Coronary artery (tissue), 2 donors: ENCODE data around the gene UMODL1.

Source experiments
- DNase-seq: peaks from one replicate; pipeline ENCODE4 v3.0.0-alpha.2; 2017; ENCODE audit warnings: low spot score
- H3K27ac ChIP-seq, 2 donors: fragments of 200-600 bp; sonication (generic); one replicate each; pipeline ENCODE4 v1.5.1; 2016 to 2019
- H3K4me3 ChIP-seq: fragments of 200-600 bp; sonication (generic); 2 replicates; pipeline ENCODE4 v1.5.1; 2016; ENCODE audit warnings: mild to moderate bottlenecking, moderate library complexity
- TF ChIP-seq, protein P1 (sequence below): fragments of 200-600 bp; sonication (generic); IDR thresholded peaks from one replicate; pipeline ENCODE4 v1.5.1; 2019; ENCODE audit warnings: antibody characterized with exemption

UMODL1 gene

DNA sequence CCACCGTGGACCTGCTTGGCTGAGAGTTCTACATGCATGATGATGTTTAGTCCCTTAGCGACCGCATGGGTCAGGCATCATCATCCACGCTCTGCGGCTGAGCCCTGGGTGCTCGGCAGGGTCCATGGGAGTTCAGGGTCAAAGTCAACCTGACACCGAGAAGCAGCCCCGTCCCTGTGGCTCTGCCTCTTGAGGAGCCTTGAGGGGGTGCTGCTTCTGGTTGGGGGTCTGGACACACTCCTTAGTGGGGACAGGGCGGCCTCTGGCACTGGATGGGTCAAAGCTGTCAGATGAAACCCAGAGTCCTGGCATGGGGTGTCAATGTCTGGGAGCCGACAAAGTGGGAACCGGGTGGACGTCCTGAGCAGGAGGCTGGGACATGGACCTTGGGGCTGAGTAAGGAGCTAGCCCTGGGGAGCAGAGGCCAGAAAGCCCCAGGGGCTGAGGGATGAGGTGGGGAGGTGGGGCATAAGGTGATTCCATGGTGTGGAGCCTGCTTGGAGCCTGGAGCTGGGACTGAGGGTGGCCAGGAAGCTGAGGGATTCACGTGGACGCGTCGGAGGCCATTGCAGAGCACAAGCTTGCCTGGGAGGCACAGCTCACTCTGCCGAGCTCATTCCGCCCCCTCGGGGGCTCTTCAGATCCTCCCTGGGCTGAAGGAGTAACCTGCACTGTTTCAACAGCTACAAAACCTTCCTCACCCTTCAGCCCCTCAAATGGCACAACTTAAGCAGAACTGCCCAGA, 53.9 kb downstream of the UMODL1 start:
- Histone ChIP-seq H3K27ac (no peak overlapping the region), H3K4me3 (no peak overlapping the region)
- no peak for DNase-seq
- TF ChIP-seq, protein P1, sequence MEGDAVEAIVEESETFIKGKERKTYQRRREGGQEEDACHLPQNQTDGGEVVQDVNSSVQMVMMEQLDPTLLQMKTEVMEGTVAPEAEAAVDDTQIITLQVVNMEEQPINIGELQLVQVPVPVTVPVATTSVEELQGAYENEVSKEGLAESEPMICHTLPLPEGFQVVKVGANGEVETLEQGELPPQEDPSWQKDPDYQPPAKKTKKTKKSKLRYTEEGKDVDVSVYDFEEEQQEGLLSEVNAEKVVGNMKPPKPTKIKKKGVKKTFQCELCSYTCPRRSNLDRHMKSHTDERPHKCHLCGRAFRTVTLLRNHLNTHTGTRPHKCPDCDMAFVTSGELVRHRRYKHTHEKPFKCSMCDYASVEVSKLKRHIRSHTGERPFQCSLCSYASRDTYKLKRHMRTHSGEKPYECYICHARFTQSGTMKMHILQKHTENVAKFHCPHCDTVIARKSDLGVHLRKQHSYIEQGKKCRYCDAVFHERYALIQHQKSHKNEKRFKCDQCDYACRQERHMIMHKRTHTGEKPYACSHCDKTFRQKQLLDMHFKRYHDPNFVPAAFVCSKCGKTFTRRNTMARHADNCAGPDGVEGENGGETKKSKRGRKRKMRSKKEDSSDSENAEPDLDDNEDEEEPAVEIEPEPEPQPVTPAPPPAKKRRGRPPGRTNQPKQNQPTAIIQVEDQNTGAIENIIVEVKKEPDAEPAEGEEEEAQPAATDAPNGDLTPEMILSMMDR: no peak

DNA sequence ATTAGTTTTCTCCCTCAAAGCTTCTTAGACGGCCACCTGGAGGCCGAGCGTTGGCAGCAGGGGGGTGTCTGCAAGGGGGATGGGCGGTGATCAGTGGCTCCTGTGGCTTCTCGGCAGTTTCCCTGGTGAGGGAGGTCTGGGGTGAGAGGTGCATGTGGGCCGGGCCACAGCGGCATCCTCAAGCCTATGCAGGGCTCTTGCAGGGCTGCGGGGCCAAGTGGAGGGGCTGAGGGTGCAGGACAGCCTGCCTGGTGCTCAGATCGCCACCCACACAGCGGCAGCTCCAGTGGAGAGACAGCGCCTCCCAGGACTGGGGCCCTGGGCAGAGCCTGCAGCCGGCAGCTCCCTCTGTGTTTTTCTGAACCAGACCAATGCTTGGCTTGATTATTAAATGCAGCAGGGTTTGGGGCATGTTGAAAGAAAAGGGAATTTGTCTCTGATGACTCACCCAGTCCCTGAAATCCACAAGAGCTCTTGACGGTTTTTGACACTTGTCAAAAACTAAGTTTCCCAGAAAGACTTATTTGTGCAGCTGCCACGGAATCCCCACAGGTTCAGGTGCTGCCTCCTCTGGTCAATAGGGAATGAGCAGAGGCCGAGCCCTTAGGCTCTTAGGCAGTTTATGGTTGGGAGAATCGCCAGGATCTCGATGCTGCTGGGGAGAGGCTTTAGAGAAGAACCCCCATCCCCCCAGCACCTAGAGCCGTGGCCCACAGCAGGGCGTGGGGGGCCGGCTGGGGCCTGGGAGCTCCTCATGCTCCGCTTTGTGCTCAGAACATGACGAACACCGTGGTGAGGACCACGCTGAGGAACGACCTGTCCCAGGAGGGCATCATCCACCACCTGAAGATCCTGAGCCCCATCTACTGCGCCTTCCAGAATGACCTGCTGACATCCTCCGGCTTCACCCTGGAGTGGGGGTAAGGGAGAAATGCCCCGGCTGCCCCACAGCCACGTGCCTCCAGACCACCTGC, 54.7 kb downstream of the UMODL1 start:
- Histone ChIP-seq H3K27ac (no peak overlapping the region), H3K4me3 (no peak overlapping the region)
- TF ChIP-seq, protein P1: no peak
- DNase-seq: no peak

DNA sequence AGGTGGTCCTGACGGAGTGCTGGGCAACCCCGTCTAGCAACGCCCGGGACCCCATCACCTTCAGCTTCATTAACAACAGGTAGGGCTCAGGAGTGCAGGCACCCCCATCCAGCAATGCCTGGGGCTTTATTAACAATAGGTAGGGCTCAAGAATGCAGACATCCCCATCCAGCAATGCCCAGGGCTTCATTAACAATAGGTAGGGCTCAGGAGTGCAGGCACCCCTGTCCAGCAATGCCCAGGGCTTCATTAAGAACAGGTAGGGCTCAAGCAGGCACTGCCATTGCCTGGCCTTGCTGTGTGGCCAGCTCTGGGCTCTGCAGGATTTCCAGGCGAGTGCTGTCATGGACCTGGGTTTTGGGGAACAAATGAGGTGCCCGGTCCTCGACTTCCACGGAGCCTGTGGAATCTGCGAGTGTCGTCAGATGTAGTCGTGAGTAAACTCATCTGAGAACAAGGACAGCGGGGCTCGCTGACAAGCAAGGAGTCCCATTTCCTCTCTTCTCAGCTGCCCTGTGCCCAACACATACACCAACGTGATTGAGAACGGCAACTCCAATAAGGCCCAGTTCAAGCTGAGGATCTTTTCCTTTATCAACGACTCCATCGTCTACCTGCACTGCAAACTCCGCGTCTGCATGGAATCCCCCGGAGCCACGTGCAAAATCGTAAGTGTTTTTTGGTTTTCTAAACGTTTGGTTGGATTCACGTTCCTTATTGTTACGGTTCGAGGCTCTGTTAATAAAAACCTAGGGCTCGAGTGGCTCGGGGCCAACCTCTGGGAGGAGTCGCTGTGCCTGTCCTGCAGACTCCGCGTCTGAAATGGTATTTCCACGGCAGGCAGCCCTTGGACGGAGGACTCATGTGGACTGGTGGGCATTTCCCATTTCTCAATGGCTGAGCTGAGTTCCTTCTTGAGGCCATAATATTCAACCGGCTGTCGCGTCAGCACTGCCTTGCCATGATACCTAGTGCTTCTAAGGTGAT, 56.3 kb downstream of the UMODL1 start:
- TF ChIP-seq, protein P1: no peak
- no peak for DNase-seq
- Histone ChIP-seq H3K4me3 (no peak overlapping the region), H3K27ac (no peak overlapping the region)

DNA sequence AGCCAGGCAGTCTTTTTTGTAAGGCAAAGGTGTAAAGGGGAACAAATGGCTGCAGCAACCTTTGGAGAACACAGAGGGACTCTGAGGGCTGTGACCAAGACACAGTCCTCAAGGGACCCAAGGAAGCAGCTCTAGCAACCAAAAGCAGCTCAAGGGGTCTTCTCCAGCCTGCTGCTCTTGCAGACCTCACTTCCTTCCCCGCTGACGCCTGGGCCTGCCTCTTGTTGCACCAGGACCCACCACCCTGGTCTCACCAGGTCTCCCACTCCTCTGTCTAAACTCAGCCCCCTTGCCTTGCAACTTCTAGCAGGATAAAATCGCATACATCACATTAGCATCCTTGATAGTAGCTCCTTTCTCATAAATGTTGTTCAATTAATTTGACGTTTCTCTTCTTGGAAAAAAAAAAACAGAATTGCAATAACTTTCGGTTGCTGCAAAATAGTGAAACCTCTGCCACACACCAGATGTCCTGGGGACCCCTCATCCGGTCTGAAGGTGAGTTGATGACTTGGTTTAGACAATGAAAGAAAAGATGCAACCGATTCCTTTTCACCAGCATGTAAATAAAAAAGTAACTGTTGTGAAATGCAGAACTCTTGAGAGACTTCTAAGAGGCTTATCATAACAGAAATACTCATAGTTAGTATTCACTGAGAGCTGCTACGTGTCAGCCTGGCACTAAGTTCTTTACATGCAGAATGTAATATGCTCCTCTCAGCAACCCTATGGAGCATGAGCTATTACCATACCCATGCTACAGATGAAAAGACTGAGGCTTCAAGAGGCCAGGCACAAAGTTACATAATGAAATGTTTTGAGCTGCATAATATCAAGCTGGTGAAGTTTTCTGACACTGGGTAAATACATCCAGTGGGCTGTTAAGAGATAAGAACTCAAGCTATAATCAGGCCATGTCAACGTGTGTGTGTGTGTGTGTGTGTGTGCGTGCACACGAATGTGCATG, 58.5 kb downstream of the UMODL1 start:
- TF ChIP-seq, protein P1: no peak
- Histone ChIP-seq H3K4me3 (no peak overlapping the region), H3K27ac (no peak overlapping the region)
- DNase-seq: no peak

DNA sequence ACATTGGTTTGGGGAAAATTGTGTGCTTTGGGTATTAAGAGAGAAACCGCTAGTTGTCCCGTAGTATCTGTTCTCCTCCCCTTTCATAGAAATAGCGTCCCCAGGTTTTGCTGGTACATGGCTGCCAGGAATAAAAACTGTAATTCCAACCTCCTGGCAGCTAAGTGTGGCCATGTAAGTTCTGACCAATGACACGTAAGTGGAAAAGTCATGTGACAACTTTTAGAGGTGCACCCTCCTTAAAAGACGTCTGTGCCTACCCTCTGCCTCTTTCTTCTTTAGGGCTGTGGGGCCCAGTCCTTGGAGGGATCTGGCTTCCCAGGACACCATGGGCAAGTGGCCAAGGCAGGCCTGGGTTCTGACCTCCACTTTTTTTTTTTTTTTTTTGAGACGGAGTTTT, 59.3 kb downstream of the UMODL1 start:
- DNase-seq: no peak
- Histone ChIP-seq H3K4me3 (no peak overlapping the region), H3K27ac (no peak overlapping the region)
- TF ChIP-seq, protein P1: no peak
